Stomach (tissue), 4 donors: Measurements from ENCODE around the gene CLASP2.

ENCODE experiments used
- CTCF ChIP-seq, 7 experiments: fragments of 450-650 bp in 4 of 7; fragments of 200-600 bp in 3 of 7; sonication (generic) in 3 of 7; IDR thresholded peaks; one replicate each; pipeline ENCODE4 v1.5.1; 2016 to 2019; ENCODE audit warnings: antibody characterized with exemption in 7 of 7, control low read depth in 2 of 7, mild to moderate bottlenecking in 1 of 7
- EP300 ChIP-seq: sonication (generic); formaldehyde crosslinking; IDR thresholded peaks from one replicate; pipeline ENCODE4 v1.6.1; 2017; ENCODE audit warnings: antibody characterized with exemption

GRCh38 chr3:33613041-33613440, 105.0 kb downstream of the CLASP2 start:
- TF ChIP-seq EP300 (no peak), CTCF (IDR thresholded peaks at IDR 0.05) (no peak)
